Measurements from ENCODE around the gene BAIAP3. TPM values are rescaled to one million over a fixed set of nuclear protein-coding genes. Genes with fewer than 3 reads are reported as not detected.

The BAIAP3 gene
- total RNA-seq, 1 experiment from 2014 or later, result 6.8 TPM

DNA sequence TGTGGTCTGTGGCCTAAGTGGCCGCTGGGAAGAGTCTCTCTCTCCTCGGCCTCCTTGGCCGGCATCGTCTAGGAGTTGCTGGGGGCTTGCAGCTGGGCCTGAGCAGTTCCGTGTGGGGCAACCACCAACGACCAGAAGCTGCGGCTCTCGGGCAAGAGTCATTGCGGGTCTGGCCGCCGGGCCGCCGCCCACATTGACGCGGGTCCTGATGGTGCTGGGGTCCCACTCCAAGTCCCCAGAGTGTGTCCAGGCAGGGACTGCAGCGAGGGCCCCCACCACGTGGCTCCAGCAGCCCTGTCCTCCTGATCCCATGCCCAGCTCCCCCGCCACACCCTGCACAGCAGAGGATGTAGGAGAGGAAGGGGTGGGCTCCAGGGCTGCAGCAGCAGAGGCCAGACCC is 50.1 kb downstream of the BAIAP3 start:
- WGBS (ENCODE audit: extremely low coverage, insufficient read length, low lambda C conversion rate), result no CpG with 5 or more reads among the region's 18 CpGs
- no peak overlapping the region for H3K27ac ChIP-seq (ENCODE audit: insufficient read length, low read depth, low read length)
- H2BK15ac ChIP-seq (ENCODE audit: low read depth, low read length), result no peak overlapping the region
- Mint-ChIP-seq H3K4me1 (peaks cover 8% of the 10 kb centered on the region in 2 experiments), H3K27ac (no peak overlapping the region), H3K4me3 (no peak overlapping the region), H3K36me3 (ENCODE audit: insufficient read depth in 1 of 3, low read depth in 3 of 3) (peaks cover 4 to 13% (median 8%) of the 10 kb centered on the region in 3 experiments; a peak in 6 of 7 replicates), H3K9me3 (no peaks in the 10 kb centered on the region; a peak in 1 of 5 replicates), H3K27me3 (ENCODE audit: low read depth) (no peaks in the 10 kb centered on the region)
- H2BK20ac ChIP-seq (ENCODE audit: low read depth, low read length, poor library complexity, severe bottlenecking), result no peak overlapping the region
- H2BK120ac ChIP-seq (ENCODE audit: low read depth, low read length, poor library complexity, severe bottlenecking), result no peak overlapping the region
- H3K4ac ChIP-seq (ENCODE audit: low read depth, low read length), result no peak overlapping the region
- H2BK5ac ChIP-seq (ENCODE audit: insufficient read length, low read length), result no peak overlapping the region
- TF ChIP-seq, protein P1, sequence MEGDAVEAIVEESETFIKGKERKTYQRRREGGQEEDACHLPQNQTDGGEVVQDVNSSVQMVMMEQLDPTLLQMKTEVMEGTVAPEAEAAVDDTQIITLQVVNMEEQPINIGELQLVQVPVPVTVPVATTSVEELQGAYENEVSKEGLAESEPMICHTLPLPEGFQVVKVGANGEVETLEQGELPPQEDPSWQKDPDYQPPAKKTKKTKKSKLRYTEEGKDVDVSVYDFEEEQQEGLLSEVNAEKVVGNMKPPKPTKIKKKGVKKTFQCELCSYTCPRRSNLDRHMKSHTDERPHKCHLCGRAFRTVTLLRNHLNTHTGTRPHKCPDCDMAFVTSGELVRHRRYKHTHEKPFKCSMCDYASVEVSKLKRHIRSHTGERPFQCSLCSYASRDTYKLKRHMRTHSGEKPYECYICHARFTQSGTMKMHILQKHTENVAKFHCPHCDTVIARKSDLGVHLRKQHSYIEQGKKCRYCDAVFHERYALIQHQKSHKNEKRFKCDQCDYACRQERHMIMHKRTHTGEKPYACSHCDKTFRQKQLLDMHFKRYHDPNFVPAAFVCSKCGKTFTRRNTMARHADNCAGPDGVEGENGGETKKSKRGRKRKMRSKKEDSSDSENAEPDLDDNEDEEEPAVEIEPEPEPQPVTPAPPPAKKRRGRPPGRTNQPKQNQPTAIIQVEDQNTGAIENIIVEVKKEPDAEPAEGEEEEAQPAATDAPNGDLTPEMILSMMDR (conservative IDR thresholded peaks at IDR 0.05), result no peak
- no peak overlapping the region for H3T11ph ChIP-seq (ENCODE audit: low read length)
- H3K4me1 ChIP-seq (ENCODE audit: insufficient read depth, low read length), result no peaks in the 10 kb centered on the region
- DNase-seq, result no peak
- H4K5ac ChIP-seq (ENCODE audit: insufficient read length, low read depth, low read length), result no peak overlapping the region
- no peaks in the 10 kb centered on the region for H3K27me3 ChIP-seq (ENCODE audit: insufficient read depth, low read length)
- peaks cover 14% of the 10 kb centered on the region for H3K23me2 ChIP-seq (ENCODE audit: insufficient read length, low read depth, low read length, poor library complexity, severe bottlenecking)
- no peak overlapping the region for H2AK5ac ChIP-seq (ENCODE audit: insufficient read length, low read length)
- no peak overlapping the region for H3K56ac ChIP-seq (ENCODE audit: insufficient read length, low read depth, low read length)
- H3K9ac ChIP-seq (ENCODE audit: extremely low read depth, insufficient read length, low read length), result no peak overlapping the region
- H2AFZ ChIP-seq (ENCODE audit: low read length), result no peak overlapping the region
- H2BK12ac ChIP-seq (ENCODE audit: insufficient read length, low read depth, low read length), result no peak overlapping the region
- no peak overlapping the region for H3K14ac ChIP-seq (ENCODE audit: insufficient read depth, low read length)
- no peaks in the 10 kb centered on the region for H3K9me3 ChIP-seq (ENCODE audit: control insufficient read depth, low read depth, low read length)
- no peak overlapping the region for H3K23ac ChIP-seq (ENCODE audit: insufficient read length, low read depth, low read length)
- no peak overlapping the region for H4K8ac ChIP-seq (replicated peaks; ENCODE audit: insufficient read length, low read depth, low read length)
- no peaks in the 10 kb centered on the region; the same call in 1 of the 2 replicates for H3K79me2 ChIP-seq (ENCODE audit: insufficient read depth, low read length)
- no peak overlapping the region for H4K91ac ChIP-seq (ENCODE audit: insufficient read length, low read depth, low read length)
- no peak overlapping the region for H3K4me2 ChIP-seq (ENCODE audit: insufficient read depth, insufficient read length, low read length)
- H3K18ac ChIP-seq (ENCODE audit: insufficient read length, low read depth, low read length), result no peak overlapping the region
- H3K79me1 ChIP-seq (ENCODE audit: insufficient read depth, low read depth, low read length, poor library complexity, severe bottlenecking), result peaks cover 2% of the 10 kb centered on the region
- H4K20me1 ChIP-seq (ENCODE audit: control insufficient read depth, insufficient read depth, insufficient read length), result no peaks in the 10 kb centered on the region

All from H9 (cell line).